ENCODE results near the gene EPAS1. TPM values are rescaled to one million over a fixed set of nuclear protein-coding genes. Genes with fewer than 3 reads are reported as not detected.

The EPAS1 gene
- total RNA-seq, 1 experiment from 2014 or later, result 106 TPM

- no peak for ATAC-seq
- no peak for TF ChIP-seq TCF7L2 (IDR thresholded peaks at IDR 0.05; ENCODE audit: low read depth, low read length)
- in situ Hi-C loops (cut with HindIII; ENCODE audit: low pct_unique_long_range_greater_than_20kb, low sequenced_read_pairs), result no loop called here
- CTCF ChIA-PET, result no interaction called here
- Histone ChIP-seq H3K9me3 (ENCODE audit: control insufficient read depth, insufficient read depth, low read depth, low read length) (no peaks in the 10 kb centered on the region), H3K27ac (ENCODE audit: low read length) (no peak overlapping the region), H3K4me3 (ENCODE audit: low read depth in 2 of 2, low read length in 2 of 2) (no peak overlapping the region), H3K4me1 (ENCODE audit: control insufficient read depth, insufficient read depth, low read length) (no peaks in the 10 kb centered on the region), H3K27me3 (ENCODE audit: control insufficient read depth, insufficient read depth, low read length) (peaks cover 8% of the 10 kb centered on the region), H3K36me3 (ENCODE audit: control insufficient read depth, insufficient read depth, low read length) (no peaks in the 10 kb centered on the region)
- POLR2A ChIA-PET, result no interaction called here
- DNase-seq (ENCODE audit: low read depth, low spot score), result no peak
- intact Hi-C loops (cut with micrococcal nuclease; ENCODE audit: unreplicated experiment), result no loop called here
- no TSS peak for BruUV-seq (replicated peaks)
Measured at GRCh38 chr2:46434851-46435273, 137.7 kb downstream of the EPAS1 start.

DNA sequence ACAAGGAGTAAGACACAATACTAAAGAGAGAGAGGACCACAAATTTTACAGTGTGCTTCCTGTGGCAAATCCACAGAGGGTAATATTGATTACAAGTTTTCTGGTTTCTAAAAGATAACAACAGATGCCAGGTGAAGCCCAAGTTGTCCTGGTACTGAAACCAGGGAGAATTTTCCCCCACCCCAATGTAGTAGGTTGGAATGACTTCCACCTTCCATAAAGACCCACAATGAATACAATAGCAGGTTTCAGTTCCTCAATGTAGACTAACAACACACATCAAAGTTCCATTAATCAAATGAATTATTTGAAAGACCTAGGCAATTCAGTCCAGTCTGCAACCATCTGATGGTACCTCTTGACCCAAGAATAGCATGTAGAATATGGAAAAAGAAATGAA, 138.1 kb downstream of the EPAS1 start:
- H3K9me3 ChIP-seq (ENCODE audit: control insufficient read depth, insufficient read depth, low read depth, low read length), result no peaks in the 10 kb centered on the region
- peaks cover 8% of the 10 kb centered on the region for H3K27me3 ChIP-seq (ENCODE audit: control insufficient read depth, insufficient read depth, low read length)
- POLR2A ChIA-PET, result no interaction called here
- ATAC-seq, result no peak
- H3K4me3 ChIP-seq (ENCODE audit: low read depth in 2 of 2, low read length in 2 of 2), result no peak overlapping the region
- no TSS peak for BruUV-seq (replicated peaks)
- no peak overlapping the region for H3K27ac ChIP-seq (ENCODE audit: low read length)
- no peaks in the 10 kb centered on the region for H3K36me3 ChIP-seq (ENCODE audit: control insufficient read depth, insufficient read depth, low read length)
- intact Hi-C loops (cut with micrococcal nuclease; ENCODE audit: unreplicated experiment) (no loop called here), in situ Hi-C loops (cut with HindIII; ENCODE audit: low pct_unique_long_range_greater_than_20kb, low sequenced_read_pairs) (no loop called here)
- CTCF ChIA-PET, result no interaction called here
- no peak for DNase-seq (ENCODE audit: low read depth, low spot score)
- H3K4me1 ChIP-seq (ENCODE audit: control insufficient read depth, insufficient read depth, low read length), result no peaks in the 10 kb centered on the region
- no peak for TF ChIP-seq TCF7L2 (IDR thresholded peaks at IDR 0.05; ENCODE audit: low read depth, low read length)
- TF ChIP-seq, protein P1, sequence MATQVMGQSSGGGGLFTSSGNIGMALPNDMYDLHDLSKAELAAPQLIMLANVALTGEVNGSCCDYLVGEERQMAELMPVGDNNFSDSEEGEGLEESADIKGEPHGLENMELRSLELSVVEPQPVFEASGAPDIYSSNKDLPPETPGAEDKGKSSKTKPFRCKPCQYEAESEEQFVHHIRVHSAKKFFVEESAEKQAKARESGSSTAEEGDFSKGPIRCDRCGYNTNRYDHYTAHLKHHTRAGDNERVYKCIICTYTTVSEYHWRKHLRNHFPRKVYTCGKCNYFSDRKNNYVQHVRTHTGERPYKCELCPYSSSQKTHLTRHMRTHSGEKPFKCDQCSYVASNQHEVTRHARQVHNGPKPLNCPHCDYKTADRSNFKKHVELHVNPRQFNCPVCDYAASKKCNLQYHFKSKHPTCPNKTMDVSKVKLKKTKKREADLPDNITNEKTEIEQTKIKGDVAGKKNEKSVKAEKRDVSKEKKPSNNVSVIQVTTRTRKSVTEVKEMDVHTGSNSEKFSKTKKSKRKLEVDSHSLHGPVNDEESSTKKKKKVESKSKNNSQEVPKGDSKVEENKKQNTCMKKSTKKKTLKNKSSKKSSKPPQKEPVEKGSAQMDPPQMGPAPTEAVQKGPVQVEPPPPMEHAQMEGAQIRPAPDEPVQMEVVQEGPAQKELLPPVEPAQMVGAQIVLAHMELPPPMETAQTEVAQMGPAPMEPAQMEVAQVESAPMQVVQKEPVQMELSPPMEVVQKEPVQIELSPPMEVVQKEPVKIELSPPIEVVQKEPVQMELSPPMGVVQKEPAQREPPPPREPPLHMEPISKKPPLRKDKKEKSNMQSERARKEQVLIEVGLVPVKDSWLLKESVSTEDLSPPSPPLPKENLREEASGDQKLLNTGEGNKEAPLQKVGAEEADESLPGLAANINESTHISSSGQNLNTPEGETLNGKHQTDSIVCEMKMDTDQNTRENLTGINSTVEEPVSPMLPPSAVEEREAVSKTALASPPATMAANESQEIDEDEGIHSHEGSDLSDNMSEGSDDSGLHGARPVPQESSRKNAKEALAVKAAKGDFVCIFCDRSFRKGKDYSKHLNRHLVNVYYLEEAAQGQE (IDR thresholded peaks at IDR 0.05; ENCODE audit: insufficient read depth in 1 of 2, low read depth in 2 of 2, low read length in 1 of 2), result no peak
- TF ChIP-seq POLR2AphosphoS5 (IDR thresholded peaks at IDR 0.05; ENCODE audit: low read depth, low read length), result no peak
- no peak for TF ChIP-seq CTCF (IDR thresholded peaks at IDR 0.05)

- intact Hi-C loops (cut with micrococcal nuclease; ENCODE audit: unreplicated experiment), result no loop called here
- Histone ChIP-seq H3K27ac (ENCODE audit: low read length) (no peak overlapping the region), H3K4me3 (ENCODE audit: low read depth in 2 of 2, low read length in 2 of 2) (no peak overlapping the region), H3K36me3 (ENCODE audit: control insufficient read depth, insufficient read depth, low read length) (no peaks in the 10 kb centered on the region), H3K4me1 (ENCODE audit: control insufficient read depth, insufficient read depth, low read length) (no peaks in the 10 kb centered on the region), H3K27me3 (ENCODE audit: control insufficient read depth, insufficient read depth, low read length) (peaks cover 8% of the 10 kb centered on the region), H3K9me3 (ENCODE audit: control insufficient read depth, insufficient read depth, low read depth, low read length) (no peaks in the 10 kb centered on the region)
- no peak for ATAC-seq
- BruUV-seq (replicated peaks), result no TSS peak
- ChIA-PET CTCF (no interaction called here), POLR2A (no interaction called here)
- in situ Hi-C loops (cut with HindIII; ENCODE audit: low pct_unique_long_range_greater_than_20kb, low sequenced_read_pairs), result no loop called here
- TF ChIP-seq CTCF (IDR thresholded peaks at IDR 0.05) (no peak), POLR2AphosphoS5 (IDR thresholded peaks at IDR 0.05; ENCODE audit: low read depth, low read length) (no peak), SIN3A (IDR thresholded peaks at IDR 0.05; ENCODE audit: borderline replicate concordance, insufficient read depth, low read depth, low read length) (no peak), TCF7L2 (IDR thresholded peaks at IDR 0.05; ENCODE audit: low read depth, low read length) (no peak)
- TF ChIP-seq, protein P1 (IDR thresholded peaks at IDR 0.05; ENCODE audit: insufficient read depth in 1 of 2, low read depth in 2 of 2, low read length in 1 of 2), result no peak
- DNase-seq (ENCODE audit: low read depth, low spot score), result no peak
Measured at GRCh38 chr2:46435796-46436360, 138.7 kb downstream of the EPAS1 start.

Measured in Panc1 (cell line).